ENCODE data around the gene TMEM240.

Gene TMEM240

DNA sequence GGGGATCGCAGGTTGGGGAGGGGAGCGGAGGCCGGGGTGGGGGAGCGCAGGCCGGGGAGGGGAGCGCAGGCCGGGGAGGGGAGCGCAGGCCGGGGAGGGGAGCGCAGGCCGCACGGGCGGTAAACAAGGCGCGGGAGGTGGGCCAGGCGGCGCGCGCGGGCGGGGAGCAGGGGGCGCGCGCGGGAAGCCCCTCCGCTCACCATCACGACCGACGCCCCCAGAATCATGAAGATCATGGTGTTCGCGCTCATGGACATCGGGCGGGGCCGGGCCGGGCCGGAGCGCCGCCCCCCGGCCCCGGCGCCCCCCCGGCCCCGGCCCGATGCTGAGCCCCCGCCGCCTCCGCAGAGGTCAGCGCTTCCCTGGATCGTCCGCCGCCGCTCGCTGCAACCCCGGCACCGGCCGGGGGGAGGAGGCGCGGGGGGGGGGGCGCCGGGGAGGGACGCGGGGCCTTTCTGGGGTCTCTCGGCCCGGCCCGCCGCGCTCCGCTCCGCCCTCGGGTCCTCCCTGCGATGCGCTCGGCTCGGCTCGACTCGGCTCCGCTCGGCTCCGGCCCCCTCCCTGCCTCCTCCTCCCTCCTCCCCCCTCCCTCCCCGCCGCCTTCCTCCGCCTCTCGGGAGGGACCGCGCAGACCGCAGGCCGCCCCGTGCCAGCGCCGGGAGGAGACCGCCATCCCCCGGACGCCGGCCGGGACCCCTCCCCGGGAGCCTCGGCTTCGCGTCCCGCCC is at the start of gene TMEM240:
Gene TMEM240, minus strand, starts transcription at position 535 of the 728 bp plus-strand sequence. Its CDS starts 278 bp downstream, at position 257.
- H3K27me3 Mint-ChIP-seq, result no peaks in the 10 kb centered on the region
- H3K36me3 Mint-ChIP-seq (ENCODE audit: low read depth), result peaks cover 34% of the 10 kb centered on the region
- peak within 1 kb of the TSS; percentile 66 for H3K27ac Mint-ChIP-seq
- peaks cover 3% of the 10 kb centered on the region for H3K4me1 Mint-ChIP-seq (ENCODE audit: low read depth)
- no peaks in the 10 kb centered on the region for H3K9me3 Mint-ChIP-seq
- H3K4me3 Mint-ChIP-seq, result peak within 1 kb of the TSS; percentile 60
- peak; percentile 70 for DNase-seq

DNA sequence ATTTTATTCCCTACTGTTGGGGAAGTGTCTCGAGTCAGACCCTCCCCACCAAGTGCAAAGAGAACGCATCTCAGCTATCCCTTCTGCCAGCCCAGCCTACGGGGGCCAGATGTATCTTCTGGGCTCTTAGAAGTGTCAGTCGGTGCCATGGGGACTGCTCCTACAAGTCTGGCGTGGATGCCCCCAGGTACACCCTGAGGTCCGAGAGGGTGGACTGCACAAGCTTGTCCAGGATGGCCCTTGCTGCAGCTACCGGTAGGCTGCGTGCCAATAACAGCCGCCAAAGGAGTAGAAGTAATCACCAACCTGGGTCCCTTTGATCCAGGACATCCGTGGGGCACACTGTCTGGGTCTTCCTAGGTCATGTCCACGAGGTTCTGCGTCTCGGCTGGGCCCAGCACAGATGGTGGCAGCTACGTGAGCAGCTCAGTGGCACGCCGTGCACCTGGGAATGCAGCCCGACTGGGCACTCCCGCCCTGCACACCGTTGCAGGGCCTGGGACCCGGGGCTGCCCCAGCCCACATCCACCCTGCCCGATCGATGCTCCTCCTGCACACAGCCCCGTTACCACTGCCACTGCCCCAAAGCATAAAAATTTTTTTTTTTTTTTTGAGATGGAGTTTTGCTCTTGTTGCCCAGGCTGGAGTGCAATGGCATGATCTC is 43.1 kb upstream of the TMEM240 start:
- Mint-ChIP-seq H3K27ac (no peak overlapping the region), H3K9me3 (no peaks in the 10 kb centered on the region), H3K27me3 (peaks cover 16% of the 10 kb centered on the region), H3K36me3 (ENCODE audit: low read depth) (no peaks in the 10 kb centered on the region), H3K4me3 (no peak overlapping the region), H3K4me1 (ENCODE audit: low read depth) (peaks cover 5% of the 10 kb centered on the region)
- no peak for DNase-seq

DNA sequence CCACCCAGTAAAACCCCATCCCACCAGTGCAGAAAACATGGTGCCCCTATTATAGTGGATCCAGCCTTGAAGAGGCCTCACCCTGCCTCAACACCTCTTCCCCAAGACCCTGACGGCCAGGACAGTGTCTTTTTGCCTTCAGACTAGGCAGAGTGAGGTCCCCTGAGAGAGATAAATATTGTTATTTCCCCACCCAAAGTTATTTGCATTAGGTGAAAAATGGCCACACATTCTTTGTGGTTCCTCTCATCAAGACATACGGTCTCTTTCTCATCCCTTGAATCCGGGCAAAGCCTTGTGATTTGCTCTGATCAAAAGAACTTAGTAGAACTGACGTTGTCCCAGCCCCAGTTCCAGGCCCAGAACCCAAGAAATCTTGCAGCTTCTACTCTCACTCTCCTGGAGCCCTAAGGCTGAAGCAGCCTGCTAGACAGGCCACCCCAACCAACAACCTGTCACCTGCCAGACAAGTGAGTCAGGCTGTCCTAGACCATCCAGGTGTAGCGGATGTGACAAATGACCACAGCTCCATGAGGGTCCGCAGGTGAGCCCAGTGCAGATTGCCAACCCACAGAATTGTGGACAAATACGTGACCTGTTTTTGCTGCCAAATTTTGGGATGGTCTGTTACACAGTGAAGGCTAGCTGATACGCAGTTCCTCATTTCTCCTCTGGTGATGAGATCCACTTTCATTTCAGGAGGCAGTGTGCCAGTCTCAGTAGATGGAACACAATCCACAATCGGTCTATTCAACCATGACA is 42.3 kb upstream of the TMEM240 start:
- Mint-ChIP-seq H3K4me3 (no peak overlapping the region), H3K27me3 (peaks cover 15% of the 10 kb centered on the region), H3K36me3 (ENCODE audit: low read depth) (no peaks in the 10 kb centered on the region), H3K27ac (no peak overlapping the region), H3K4me1 (ENCODE audit: low read depth) (peaks cover 5% of the 10 kb centered on the region), H3K9me3 (no peaks in the 10 kb centered on the region)
- no peak for DNase-seq

GRCh38 chr1:1578371-1578940 is 38.0 kb upstream of the TMEM240 start:
- no peak for DNase-seq
- Mint-ChIP-seq H3K36me3 (ENCODE audit: low read depth) (peaks cover 12% of the 10 kb centered on the region), H3K27ac (no peak overlapping the region), H3K4me1 (ENCODE audit: low read depth) (peaks cover 14% of the 10 kb centered on the region), H3K4me3 (no peak overlapping the region), H3K9me3 (no peaks in the 10 kb centered on the region), H3K27me3 (peaks cover 10% of the 10 kb centered on the region)

GRCh38 chr1:1577367-1578011 is 37.1 kb upstream of the TMEM240 start:
- no peak for DNase-seq
- Mint-ChIP-seq H3K4me3 (no peak overlapping the region), H3K9me3 (no peaks in the 10 kb centered on the region), H3K27me3 (peaks cover 9% of the 10 kb centered on the region), H3K36me3 (ENCODE audit: low read depth) (peaks cover 21% of the 10 kb centered on the region), H3K4me1 (ENCODE audit: low read depth) (peaks cover 17% of the 10 kb centered on the region), H3K27ac (no peak overlapping the region)

GRCh38 chr1:1574721-1575537 is 34.5 kb upstream of the TMEM240 start, which contains the start of gene SSU72:
TSS of gene SSU72 (minus strand) at chr1:1574863. CDS start at chr1:1574557, 306 bp downstream.
- no peaks in the 10 kb centered on the region for H3K9me3 Mint-ChIP-seq
- peaks cover 40% of the 10 kb centered on the region for H3K36me3 Mint-ChIP-seq (ENCODE audit: low read depth)
- H3K27me3 Mint-ChIP-seq, result no peaks in the 10 kb centered on the region
- peak; percentile 95 for DNase-seq
- H3K4me3 Mint-ChIP-seq, result peak within 1 kb of the TSS; percentile 97
- H3K4me1 Mint-ChIP-seq (ENCODE audit: low read depth), result peaks cover 34% of the 10 kb centered on the region
- H3K27ac Mint-ChIP-seq, result peak within 1 kb of the TSS; percentile 99

GRCh38 chr1:1573843-1574720 is 33.7 kb upstream of the TMEM240 start:
- H3K9me3 Mint-ChIP-seq, result no peaks in the 10 kb centered on the region
- peak overlapping the region; percentile 96 for H3K4me3 Mint-ChIP-seq
- no peak for DNase-seq
- peaks cover 43% of the 10 kb centered on the region for H3K4me1 Mint-ChIP-seq (ENCODE audit: low read depth)
- H3K36me3 Mint-ChIP-seq (ENCODE audit: low read depth), result peaks cover 48% of the 10 kb centered on the region
- H3K27me3 Mint-ChIP-seq, result no peaks in the 10 kb centered on the region
- peak overlapping the region; percentile 97 for H3K27ac Mint-ChIP-seq

GRCh38 chr1:1569341-1569740 is 28.9 kb upstream of the TMEM240 start:
- Mint-ChIP-seq H3K36me3 (ENCODE audit: low read depth) (peaks cover 84% of the 10 kb centered on the region), H3K27ac (peak overlapping the region; percentile 84), H3K4me1 (ENCODE audit: low read depth) (peaks cover 54% of the 10 kb centered on the region), H3K9me3 (no peaks in the 10 kb centered on the region), H3K4me3 (no peak overlapping the region), H3K27me3 (no peaks in the 10 kb centered on the region)
- DNase-seq, result no peak

GRCh38 chr1:1567891-1568291 is 27.5 kb upstream of the TMEM240 start:
- Mint-ChIP-seq H3K4me1 (ENCODE audit: low read depth) (peaks cover 51% of the 10 kb centered on the region), H3K27ac (peak overlapping the region; percentile 80), H3K36me3 (ENCODE audit: low read depth) (peaks cover 87% of the 10 kb centered on the region), H3K9me3 (no peaks in the 10 kb centered on the region), H3K27me3 (no peaks in the 10 kb centered on the region), H3K4me3 (no peak overlapping the region)
- DNase-seq, result no peak

GRCh38 chr1:1567152-1567875 is 26.9 kb upstream of the TMEM240 start:
- H3K4me3 Mint-ChIP-seq, result no peak overlapping the region
- no peak for DNase-seq
- no peaks in the 10 kb centered on the region for H3K27me3 Mint-ChIP-seq
- H3K27ac Mint-ChIP-seq, result peak overlapping the region; percentile 80
- H3K36me3 Mint-ChIP-seq (ENCODE audit: low read depth), result peaks cover 88% of the 10 kb centered on the region
- H3K9me3 Mint-ChIP-seq, result no peaks in the 10 kb centered on the region
- peaks cover 47% of the 10 kb centered on the region for H3K4me1 Mint-ChIP-seq (ENCODE audit: low read depth)

DNA sequence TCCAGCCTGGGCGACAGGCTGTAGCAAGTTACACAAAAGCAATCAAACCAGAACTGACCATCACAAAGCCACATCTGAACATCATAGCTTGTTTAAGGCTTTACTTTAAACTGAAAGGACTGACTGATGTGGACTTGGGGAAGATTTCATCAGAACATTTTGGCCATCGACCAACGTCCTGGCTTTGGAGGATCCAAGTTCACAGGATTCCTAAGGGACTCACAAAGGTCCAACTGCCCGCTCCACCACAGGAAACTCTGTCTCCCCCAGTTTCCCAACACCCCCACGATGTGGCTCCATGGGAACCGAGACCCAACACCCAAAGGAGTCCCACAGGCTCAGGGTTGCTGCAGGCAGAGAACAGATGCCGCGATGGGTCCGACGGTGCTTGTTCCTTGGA is 24.9 kb upstream of the TMEM240 start:
- peaks cover 93% of the 10 kb centered on the region for H3K36me3 Mint-ChIP-seq (ENCODE audit: low read depth)
- no peaks in the 10 kb centered on the region for H3K27me3 Mint-ChIP-seq
- no peak overlapping the region for H3K4me3 Mint-ChIP-seq
- no peaks in the 10 kb centered on the region for H3K9me3 Mint-ChIP-seq
- no peak for DNase-seq
- H3K4me1 Mint-ChIP-seq (ENCODE audit: low read depth), result peaks cover 35% of the 10 kb centered on the region
- peak overlapping the region; percentile 77 for H3K27ac Mint-ChIP-seq

DNA sequence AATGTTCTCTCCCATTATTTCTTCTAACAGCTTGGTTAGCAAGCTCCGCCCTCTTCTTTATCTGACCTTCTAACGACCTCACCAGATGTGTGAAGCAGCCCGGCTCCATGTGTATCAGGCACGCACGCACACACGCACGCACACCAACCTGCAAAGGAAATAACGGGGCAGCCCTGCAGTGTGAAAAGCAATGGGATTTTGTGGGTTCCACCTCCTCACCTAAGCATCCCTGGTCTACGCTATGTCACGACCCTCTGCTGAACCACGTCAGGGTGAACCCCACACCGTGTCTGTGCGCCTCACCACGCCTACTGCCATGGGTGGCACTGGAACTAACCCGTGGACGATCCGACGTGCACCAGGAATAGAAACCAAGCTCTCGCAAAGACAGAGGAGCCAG is 23.8 kb upstream of the TMEM240 start:
- Mint-ChIP-seq H3K36me3 (ENCODE audit: low read depth) (peaks cover 91% of the 10 kb centered on the region), H3K27ac (peak overlapping the region; percentile 72), H3K9me3 (no peaks in the 10 kb centered on the region), H3K27me3 (no peaks in the 10 kb centered on the region), H3K4me3 (no peak overlapping the region), H3K4me1 (ENCODE audit: low read depth) (peaks cover 25% of the 10 kb centered on the region)
- DNase-seq, result no peak
